Measurements from ENCODE around the gene NMRK2. TPM values are rescaled to one million over a fixed set of nuclear protein-coding genes. Genes with fewer than 3 reads are reported as not detected.

Gene NMRK2
- total RNA-seq (not detected), polyA plus RNA-seq (under 1 TPM in 1 of 2 donors, not detected in 1; 0.07 TPM)

GRCh38 chr19:3932931-3933810, at the start of gene NMRK2:
TSS of gene NMRK2 (plus strand) at chr19:3933069. CDS start at chr19:3933672, 603 bp downstream.
- H3K9me3 ChIP-seq (ENCODE audit: control insufficient read depth in 4 of 4, low read length in 3 of 4), result no peaks in the 10 kb centered on the region
- no peaks in the 10 kb centered on the region for H3K36me3 ChIP-seq (ENCODE audit: control insufficient read depth in 4 of 4, insufficient read depth in 3 of 4, low read depth in 1 of 4, low read length in 3 of 4)
- DNase-seq (ENCODE audit: low spot score), result no peak
- no peak within 1 kb of the TSS for H3K4me3 ChIP-seq (ENCODE audit: low read depth in 1 of 3, low read length in 3 of 3)
- no peak for TF ChIP-seq RAD21 (IDR thresholded peaks at IDR 0.05)
- no peak for TF ChIP-seq JUND (IDR thresholded peaks at IDR 0.05)
- TF ChIP-seq HNF4G (IDR thresholded peaks at IDR 0.05), result no peak
- TF ChIP-seq REST (IDR thresholded peaks at IDR 0.05), result no peak
- no peak for TF ChIP-seq RXRA (IDR thresholded peaks at IDR 0.05)
- no peak for TF ChIP-seq FOXA1 (IDR thresholded peaks at IDR 0.05)
- no peak for TF ChIP-seq YY1 (IDR thresholded peaks at IDR 0.05)
- no peak for TF ChIP-seq EGR1 (IDR thresholded peaks at IDR 0.05; ENCODE audit: low read depth in 2 of 2)
- TF ChIP-seq ATF3 (IDR thresholded peaks at IDR 0.05), result no peak
- TF ChIP-seq SP1 (IDR thresholded peaks at IDR 0.05), result no peak
- no peak for TF ChIP-seq TAF1 (conservative IDR thresholded peaks at IDR 0.05)
- H3K9ac ChIP-seq (ENCODE audit: low read depth in 1 of 2, low read length in 2 of 2), result no peak within 1 kb of the TSS
- H3K4me1 ChIP-seq (ENCODE audit: control insufficient read depth in 4 of 4, insufficient read depth in 4 of 4, low read length in 3 of 4), result peaks cover 0 to 3% (median 0%) of the 10 kb centered on the region in 4 donors
- WGBS, result 6% methylated on average over 51 of the region's 51 CpGs
- no peaks in the 10 kb centered on the region for H3K27me3 ChIP-seq (ENCODE audit: control insufficient read depth in 4 of 4, insufficient read depth in 4 of 4, low read length in 3 of 4)
- no peak within 1 kb of the TSS for H3K27ac ChIP-seq (ENCODE audit: low read depth in 1 of 2, low read length in 2 of 2)

- WGBS, result 87% methylated on average over 17 of the region's 17 CpGs
- Histone ChIP-seq H3K27ac (ENCODE audit: low read depth in 1 of 2, low read length in 2 of 2) (no peak overlapping the region), H3K4me1 (ENCODE audit: control insufficient read depth in 4 of 4, insufficient read depth in 4 of 4, low read length in 3 of 4) (peaks cover 0 to 5% (median 1%) of the 10 kb centered on the region in 4 donors), H3K27me3 (ENCODE audit: control insufficient read depth in 4 of 4, insufficient read depth in 4 of 4, low read length in 3 of 4) (no peaks in the 10 kb centered on the region), H3K4me3 (ENCODE audit: low read depth in 1 of 3, low read length in 3 of 3) (no peak overlapping the region), H3K36me3 (ENCODE audit: control insufficient read depth in 4 of 4, insufficient read depth in 3 of 4, low read depth in 1 of 4, low read length in 3 of 4) (no peaks in the 10 kb centered on the region), H3K9ac (ENCODE audit: low read depth in 1 of 2, low read length in 2 of 2) (no peak overlapping the region), H3K9me3 (ENCODE audit: control insufficient read depth in 4 of 4, low read length in 3 of 4) (no peaks in the 10 kb centered on the region)
- no peak for DNase-seq (ENCODE audit: low spot score)
- TF ChIP-seq TAF1 (conservative IDR thresholded peaks at IDR 0.05) (no peak), GABPA (IDR thresholded peaks at IDR 0.05 in 1 of 2, conservative IDR thresholded peaks at IDR 0.05 in 1 of 2) (no peak), RXRA (IDR thresholded peaks at IDR 0.05) (no peak), ZBTB33 (IDR thresholded peaks at IDR 0.05) (no peak), HNF4G (IDR thresholded peaks at IDR 0.05) (no peak), REST (IDR thresholded peaks at IDR 0.05) (no peak), SP1 (IDR thresholded peaks at IDR 0.05) (no peak), FOXA1 (IDR thresholded peaks at IDR 0.05) (no peak), RAD21 (IDR thresholded peaks at IDR 0.05) (no peak), FOXA2 (IDR thresholded peaks at IDR 0.05) (no peak), ATF3 (IDR thresholded peaks at IDR 0.05) (no peak), EGR1 (IDR thresholded peaks at IDR 0.05; ENCODE audit: low read depth in 2 of 2) (no peak), NR2F2 (IDR thresholded peaks at IDR 0.05) (no peak), JUND (IDR thresholded peaks at IDR 0.05) (no peak), MAX (IDR thresholded peaks at IDR 0.05) (no peak)
Observed at GRCh38 chr19:3890591-3890990, 42.3 kb upstream of the NMRK2 start.

All from liver (tissue), 9 donors.